ENCODE data around the gene C1QB. TPM values are rescaled to one million over a fixed set of nuclear protein-coding genes. Genes with fewer than 3 reads are reported as not detected.

Gene C1QB
- total and polyA plus RNA-seq, 2 of the 4 experiments (the other 2 are of a cell fraction) = not detected

DNA sequence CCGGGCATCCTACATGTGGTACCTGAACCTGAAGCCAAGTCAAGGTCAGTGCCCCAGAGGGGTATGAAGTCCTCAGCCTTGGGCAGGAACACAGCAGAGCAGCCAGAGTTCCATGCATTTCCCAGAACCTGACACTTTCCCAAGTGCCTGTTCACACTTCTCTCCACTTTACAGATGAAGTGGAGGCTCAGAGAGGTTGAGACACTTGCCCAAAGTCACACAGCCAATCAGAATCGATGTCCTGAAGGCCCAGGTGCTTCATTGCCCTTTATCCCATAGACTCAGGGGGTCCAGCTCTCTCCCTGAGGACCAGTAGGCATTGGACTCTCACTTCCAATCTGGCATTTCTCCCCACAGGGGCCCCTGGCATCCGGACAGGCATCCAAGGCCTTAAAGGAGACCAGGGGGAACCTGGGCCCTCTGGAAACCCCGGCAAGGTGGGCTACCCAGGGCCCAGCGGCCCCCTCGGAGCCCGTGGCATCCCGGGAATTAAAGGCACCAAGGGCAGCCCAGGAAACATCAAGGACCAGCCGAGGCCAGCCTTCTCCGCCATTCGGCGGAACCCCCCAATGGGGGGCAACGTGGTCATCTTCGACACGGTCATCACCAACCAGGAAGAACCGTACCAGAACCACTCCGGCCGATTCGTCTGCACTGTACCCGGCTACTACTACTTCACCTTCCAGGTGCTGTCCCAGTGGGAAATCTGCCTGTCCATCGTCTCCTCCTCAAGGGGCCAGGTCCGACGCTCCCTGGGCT is 14.4 kb upstream of the C1QB start:
- Histone ChIP-seq H4K20me1 (ENCODE audit: insufficient read depth, low read length) (peaks cover 5% of the 10 kb centered on the region; the same call in 1 of the 2 replicates), H2BK20ac (ENCODE audit: low read depth, low read length) (no peak overlapping the region), H2BK120ac (ENCODE audit: low read depth, low read length) (no peak overlapping the region), H4K5ac (ENCODE audit: low read depth, low read length) (no peak overlapping the region), H2BK5ac (ENCODE audit: low read depth, low read length, poor library complexity, severe bottlenecking) (no peak overlapping the region), H3K9me1 (ENCODE audit: insufficient read depth, low read length) (no peaks in the 10 kb centered on the region), H2BK15ac (ENCODE audit: low read depth, low read length) (no peak overlapping the region), H3K4me2 (ENCODE audit: low read depth, low read length) (no peak overlapping the region), H3K4ac (ENCODE audit: low read depth, low read length) (no peak overlapping the region), H3K9ac (ENCODE audit: low read depth, low read length) (no peak overlapping the region), H4K8ac (ENCODE audit: low read depth in 2 of 2, low read length in 2 of 2) (no peak overlapping the region), H2AFZ (replicated peaks; ENCODE audit: low read length, poor library complexity) (no peak overlapping the region), H3K27me3 (ENCODE audit: control insufficient read depth, insufficient read depth, low read length) (peaks cover 43% of the 10 kb centered on the region), H4K91ac (ENCODE audit: insufficient read depth, low read depth, low read length) (no peak overlapping the region), H3K56ac (ENCODE audit: extremely low read depth, insufficient read depth, low read length) (no peak overlapping the region), H3K36me3 (ENCODE audit: control insufficient read depth, insufficient read depth, low read length) (no peaks in the 10 kb centered on the region), H3K9me3 (ENCODE audit: control insufficient read depth, insufficient read depth, low read length) (peaks cover 3% of the 10 kb centered on the region; the same call in 1 of the 2 replicates), H3K79me1 (ENCODE audit: low read depth in 1 of 2, low read length in 2 of 2) (no peaks in the 10 kb centered on the region), H3K4me1 (ENCODE audit: control insufficient read depth, insufficient read depth, low read length) (no peaks in the 10 kb centered on the region; the same call in 1 of the 2 replicates), H2AK9ac (replicated peaks; ENCODE audit: low read depth, low read length, poor library complexity) (no peak overlapping the region), H3K23ac (ENCODE audit: low read depth, low read length) (no peak overlapping the region), H3K18ac (ENCODE audit: low read depth, low read length) (no peak overlapping the region), H3K14ac (replicated peaks; ENCODE audit: low read depth, low read length) (no peak overlapping the region), H3K4me3 (ENCODE audit: insufficient read depth, low read depth, low read length) (no peak overlapping the region), H3K27ac (ENCODE audit: insufficient read depth, low read length) (no peak overlapping the region), H2AK5ac (ENCODE audit: low read depth, low read length) (no peak overlapping the region)
- WGBS, 2 experiments (ENCODE audit: extremely low coverage in 2 of 2, insufficient read length in 1 of 2) = 83% methylated on average over 8 of the region's 23 CpGs; no CpG with 5 or more reads in 1 of the 2 experiments
- intact Hi-C loops (cut with micrococcal nuclease) = no loop called here
- TF ChIP-seq FOS (IDR thresholded peaks at IDR 0.05; ENCODE audit: low read depth, low read length) = no peak
- no peak for TF ChIP-seq MAFK (IDR thresholded peaks at IDR 0.05; ENCODE audit: low read depth, low read length)
- DNase-seq (no peak), ATAC-seq (ENCODE audit: low read depth) (no peak)
- ChIA-PET POLR2A (ENCODE audit: unreplicated experiment) (no interaction called here), CTCF (interaction anchor here (0.6 to 0.9 kb wide), 2 partner anchors 99 to 901 kb away, joined by 3 read pairs; no protein-coding TSS in a partner anchor)
- in situ Hi-C loops (cut with MboI; ENCODE audit: low sequenced_read_pairs) = no loop called here
- dilution Hi-C loops (cut with HindIII; ENCODE audit: low sequenced_read_pairs, unreplicated experiment) = no loop called here
- no TSS peak for BruUV-seq (replicated peaks)
